ENCODE data around the gene BTBD10.

BTBD10 gene

DNA sequence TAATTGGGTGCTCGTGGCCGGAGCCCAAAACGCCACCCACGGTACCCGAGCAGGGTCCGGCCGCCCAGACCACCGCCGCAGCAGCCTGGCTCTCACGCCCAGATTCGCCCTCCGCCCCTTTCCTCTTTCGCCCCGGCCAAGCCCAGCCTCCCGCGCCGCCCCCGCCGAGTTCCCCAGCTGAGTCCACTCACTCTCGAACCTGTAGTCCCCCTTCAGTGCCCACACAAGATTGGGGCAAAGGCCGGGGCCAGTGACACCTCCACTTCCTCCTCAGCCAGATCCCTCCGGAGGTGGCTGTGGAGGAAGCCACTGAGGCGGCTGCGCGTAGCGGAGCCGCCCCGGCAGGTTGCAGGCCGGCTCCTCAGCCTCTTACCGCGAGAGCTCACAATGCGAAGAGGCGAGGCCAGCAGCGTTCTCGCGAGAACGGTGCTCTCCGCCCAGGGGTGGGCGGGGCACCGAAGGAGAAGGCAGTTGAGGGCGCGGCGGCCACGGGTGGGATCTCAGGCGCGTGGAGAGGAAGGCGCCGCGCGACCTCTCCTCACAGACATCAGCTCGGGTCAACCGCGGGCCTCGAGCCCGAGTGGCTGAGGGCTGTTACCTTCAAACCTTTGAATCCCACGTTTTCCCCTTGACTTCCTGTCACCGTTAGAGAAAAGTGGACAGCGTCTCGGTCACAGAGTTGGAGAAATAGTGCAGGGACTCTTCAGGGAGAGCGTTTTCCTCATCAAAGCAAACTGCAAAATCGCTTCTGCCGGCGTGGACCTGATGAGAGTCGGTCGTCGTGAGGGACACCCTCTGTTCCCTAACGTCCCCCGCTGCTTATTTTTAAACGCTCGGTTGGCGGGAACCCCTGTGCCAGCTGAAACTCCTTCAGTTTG lies at the start of gene BTBD10:
TSS of gene BTBD10 (minus strand) at position 322 of the 878 bp plus-strand sequence. CDS start 18,098 bp downstream, outside the sequence.
- DNase-seq (ENCODE audit: low read depth in 2 of 2), result peak; percentile 86 to 87

DNA sequence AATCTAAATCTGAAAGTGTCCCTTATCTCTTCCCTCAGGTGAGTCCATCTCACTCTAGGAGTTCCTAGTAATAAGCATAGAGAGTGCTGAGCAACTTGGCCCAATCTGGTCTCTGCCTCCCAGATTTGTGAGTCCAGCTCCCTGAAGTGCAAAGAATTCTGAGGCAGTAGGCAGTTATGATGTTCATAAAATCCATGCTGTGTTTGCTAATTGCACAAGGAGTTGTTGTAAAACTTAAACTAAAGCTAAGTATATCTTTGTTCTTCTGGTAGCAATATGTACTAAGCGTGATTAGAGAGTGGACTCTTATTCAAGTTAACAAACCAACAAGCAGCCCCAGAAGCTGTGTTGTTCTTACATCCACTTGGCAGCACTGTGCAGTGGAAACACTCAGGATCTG lies 40.4 kb upstream of the BTBD10 start:
- no peak for DNase-seq (ENCODE audit: low read depth in 2 of 2)

DNA sequence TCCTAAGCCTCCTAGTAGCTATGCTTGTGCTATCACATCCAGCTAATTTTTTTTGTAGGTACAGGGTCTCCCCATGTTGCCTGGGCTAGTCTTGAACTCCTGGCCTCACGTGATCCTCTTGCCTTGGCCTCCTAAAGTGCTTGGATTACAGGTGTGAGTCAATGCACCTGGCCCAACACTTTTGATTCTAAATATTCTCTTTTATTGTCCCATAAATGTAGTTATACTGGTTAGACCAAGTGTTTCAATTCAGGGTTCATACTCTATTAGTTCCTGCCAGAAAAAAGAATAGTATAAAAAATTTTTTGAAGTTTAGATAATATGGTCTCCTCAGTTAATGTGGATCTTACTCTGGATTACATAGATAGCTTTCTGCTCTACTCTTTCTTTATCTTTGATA lies 39.5 kb upstream of the BTBD10 start:
- DNase-seq (ENCODE audit: low read depth in 2 of 2), result no peak

DNA sequence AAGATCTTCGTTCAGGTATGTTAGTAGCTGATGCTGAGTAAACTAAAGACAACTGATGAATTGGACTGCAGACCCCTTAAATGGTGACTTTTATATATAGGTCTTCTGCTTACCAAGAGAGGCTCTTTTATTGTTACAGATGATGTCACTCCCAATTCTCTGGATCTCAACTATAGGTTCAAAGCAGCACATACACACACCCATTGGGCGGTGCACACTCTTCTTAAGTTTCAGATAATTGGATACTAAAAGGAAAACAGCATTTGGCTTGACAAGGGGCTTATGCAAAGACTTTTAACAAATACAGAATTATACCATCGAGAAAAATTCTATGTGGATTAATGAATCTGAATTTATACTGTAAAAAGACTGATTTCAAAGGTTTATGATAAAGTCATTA lies 32.9 kb upstream of the BTBD10 start, which contains the start of gene PTH:
TSS of gene PTH (minus strand) at position 69 of the 400 bp plus-strand sequence. CDS start 3,142 bp downstream, outside the sequence.
- DNase-seq (ENCODE audit: low read depth in 2 of 2), result no peak

DNA sequence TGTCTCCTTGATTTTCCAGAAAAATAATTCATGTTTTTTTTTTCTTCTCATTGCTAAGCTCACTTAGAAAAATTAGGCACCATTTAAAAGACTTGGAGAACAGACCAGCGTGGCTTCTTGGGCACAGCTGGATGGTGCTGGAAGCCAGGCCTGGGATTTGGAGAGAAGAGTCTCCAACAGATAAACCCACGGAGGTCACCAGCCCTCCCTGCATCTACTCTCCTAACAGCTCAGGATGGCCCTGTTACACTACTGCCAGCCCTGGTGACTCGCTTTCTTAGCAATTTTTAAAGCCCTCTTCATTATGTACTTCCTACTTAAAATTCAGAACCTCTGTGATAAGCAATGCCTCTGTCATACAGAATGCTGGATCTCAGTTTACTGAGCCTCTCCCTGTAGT lies 31.0 kb upstream of the BTBD10 start:
- DNase-seq (ENCODE audit: low read depth in 2 of 2), result no peak

DNA sequence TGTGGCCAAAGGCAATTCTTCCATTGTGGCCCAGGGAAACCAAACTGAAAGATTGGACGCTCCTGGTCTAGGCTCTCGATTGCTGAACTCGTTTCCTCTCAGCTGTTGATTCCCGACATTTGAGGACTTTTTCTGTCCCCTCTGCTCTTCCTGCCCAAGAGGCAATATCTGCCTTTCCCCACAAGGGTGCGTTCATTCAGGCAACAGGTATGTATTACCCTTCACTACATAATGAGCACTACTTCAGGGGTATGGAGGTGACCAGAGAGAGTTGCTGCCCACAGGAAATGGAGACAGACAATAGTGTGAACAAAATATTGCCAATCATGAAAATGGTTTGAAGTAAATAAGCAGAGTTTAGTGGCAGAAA lies 24.6 kb upstream of the BTBD10 start:
- no peak for DNase-seq (ENCODE audit: low read depth in 2 of 2)

DNA sequence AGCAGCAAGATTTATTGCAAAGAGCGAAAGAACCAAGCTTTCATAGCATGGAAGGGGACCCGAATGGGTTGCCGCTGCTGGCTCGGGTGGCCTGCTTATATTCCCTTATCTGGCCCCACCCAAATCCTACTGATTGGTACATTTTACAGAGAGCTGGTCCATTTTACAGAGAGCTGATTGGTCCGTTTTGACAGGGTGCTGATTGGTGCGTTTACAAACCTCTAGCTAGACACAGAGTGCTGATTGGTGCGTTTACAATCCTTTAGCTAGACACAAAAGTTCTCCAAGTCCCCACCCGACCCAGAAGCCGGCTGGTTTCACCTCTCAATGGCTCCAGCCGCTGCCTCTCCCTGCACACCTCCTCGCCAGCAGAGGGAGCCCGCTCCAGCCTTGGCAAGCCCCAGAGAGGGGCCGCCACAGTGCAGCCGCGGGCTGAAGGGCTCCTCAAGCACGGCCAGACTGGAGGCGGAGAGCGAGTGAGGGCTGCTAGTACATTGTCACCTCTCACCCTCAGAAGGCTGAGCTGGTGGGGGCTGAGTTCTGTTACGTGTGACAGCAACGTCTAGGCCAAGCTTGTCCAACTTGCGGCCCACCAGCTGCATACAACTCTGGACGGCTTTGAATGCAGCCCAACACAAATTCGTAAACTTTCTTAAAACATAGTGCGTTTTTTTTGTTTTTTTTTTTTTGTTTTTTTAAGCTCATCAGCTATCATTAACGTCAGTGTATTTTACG lies 24.1 kb upstream of the BTBD10 start:
- DNase-seq (ENCODE audit: low read depth in 2 of 2), result peak; percentile 36 to 54

DNA sequence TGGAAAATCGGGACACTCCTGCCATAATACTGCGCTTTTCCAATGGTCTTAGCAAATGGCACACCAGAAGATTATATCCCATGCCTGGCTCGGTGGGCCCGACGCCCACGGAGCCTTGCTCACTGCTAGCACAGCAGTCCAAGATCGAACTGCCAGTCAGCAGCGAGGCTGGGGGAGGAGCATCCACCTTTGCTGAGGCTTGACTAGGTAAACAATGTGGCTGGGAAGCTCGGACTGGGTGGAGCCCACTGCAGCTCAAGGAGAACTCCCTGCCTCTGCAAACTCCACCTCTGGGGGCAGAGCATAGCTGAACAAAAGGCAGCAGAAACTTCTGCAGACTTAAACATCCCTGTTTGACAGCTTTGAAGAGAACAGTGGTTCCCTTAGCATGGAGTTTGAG lies 17.2 kb upstream of the BTBD10 start:
- DNase-seq (ENCODE audit: low read depth in 2 of 2), result no peak

DNA sequence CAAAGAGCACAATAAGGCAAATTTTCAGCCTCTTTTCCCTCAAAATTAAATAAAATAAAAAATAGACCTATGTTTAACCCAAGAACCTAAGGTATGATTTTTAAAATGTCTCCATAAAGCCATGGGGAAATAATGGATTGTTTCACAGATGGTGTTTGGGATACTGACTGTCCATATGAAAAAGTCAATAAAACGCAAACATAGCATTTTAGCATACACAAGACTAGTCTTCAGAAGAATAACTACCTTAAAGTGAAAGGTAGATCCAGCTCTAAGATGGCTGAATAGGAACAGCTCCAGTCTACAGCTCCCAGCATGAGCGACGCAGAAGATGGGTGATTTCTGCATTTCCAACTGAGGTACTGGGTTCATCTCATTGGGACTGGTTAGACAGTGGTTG lies 16.7 kb upstream of the BTBD10 start:
- no peak for DNase-seq (ENCODE audit: low read depth in 2 of 2)

DNA sequence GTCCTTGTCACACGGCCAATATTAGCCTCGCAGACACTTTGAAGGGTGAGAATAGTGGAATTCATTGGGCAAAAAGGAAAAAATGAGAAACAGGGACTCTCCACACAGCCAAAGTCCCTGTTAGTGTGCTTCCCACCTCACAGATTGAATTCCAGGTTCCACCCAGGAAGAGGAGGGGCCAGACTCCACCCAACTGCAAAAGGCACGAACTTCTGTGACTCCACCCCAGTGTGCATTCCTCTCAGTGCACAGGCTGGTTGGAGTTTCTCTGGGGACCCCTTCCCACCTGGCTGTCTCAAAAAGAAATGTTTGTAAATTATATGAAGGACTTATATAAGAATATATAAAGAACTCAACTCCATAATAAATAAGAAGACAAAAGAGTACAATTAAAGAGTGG lies 12.1 kb upstream of the BTBD10 start:
- DNase-seq (ENCODE audit: low read depth in 2 of 2), result no peak

DNA sequence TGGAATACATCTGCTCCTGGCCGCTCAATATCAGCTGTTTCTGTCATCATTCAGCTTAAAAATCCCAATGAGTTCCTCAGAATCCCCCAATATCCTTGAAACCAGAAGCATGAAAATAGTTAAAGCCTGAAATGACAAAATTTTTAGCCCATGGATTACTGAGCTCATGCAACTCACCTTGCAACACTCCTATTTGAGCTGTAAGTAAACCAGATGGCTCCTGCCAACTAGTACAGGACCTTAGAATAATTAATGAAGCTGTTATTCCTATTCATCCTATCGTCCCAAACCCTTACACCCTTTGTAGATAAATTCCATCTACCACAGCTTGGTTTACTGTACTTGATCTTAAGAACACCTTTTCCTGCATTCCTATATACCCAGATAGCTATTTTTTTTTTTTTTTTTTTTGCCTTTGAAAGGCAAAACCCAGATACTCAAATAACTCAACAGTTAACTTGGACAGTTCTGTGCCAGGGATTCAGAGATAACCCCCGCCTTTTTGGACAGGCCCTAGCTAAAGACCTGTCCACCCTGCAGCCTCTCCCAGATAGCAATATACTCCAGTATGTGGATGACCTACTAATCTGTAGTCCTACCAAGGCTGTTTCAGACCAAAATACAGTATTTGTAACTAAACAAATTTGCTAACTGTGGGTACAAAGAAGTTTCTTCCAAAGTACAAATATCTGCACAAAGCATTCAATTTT lies 10.1 kb upstream of the BTBD10 start:
- DNase-seq (ENCODE audit: low read depth in 2 of 2), result no peak

DNA sequence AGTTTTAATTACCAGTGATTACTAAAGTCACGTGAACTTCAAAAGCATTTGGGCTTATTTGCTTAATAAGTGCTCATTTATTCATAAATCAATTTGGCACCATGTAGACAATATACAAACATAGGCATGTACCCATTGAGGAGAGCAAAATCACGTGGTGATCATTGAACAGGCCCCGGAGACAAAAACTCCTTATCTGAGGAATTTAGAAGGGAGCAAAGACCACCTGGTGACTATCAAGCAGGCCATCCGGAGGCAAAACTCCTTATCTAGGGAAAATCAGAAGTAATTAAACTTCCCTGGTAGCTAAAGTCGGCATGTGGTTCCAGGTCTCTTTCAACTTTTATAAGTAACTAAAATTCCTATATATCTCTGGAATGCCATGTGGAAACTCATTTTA lies 5.7 kb upstream of the BTBD10 start:
- DNase-seq (ENCODE audit: low read depth in 2 of 2), result no peak

DNA sequence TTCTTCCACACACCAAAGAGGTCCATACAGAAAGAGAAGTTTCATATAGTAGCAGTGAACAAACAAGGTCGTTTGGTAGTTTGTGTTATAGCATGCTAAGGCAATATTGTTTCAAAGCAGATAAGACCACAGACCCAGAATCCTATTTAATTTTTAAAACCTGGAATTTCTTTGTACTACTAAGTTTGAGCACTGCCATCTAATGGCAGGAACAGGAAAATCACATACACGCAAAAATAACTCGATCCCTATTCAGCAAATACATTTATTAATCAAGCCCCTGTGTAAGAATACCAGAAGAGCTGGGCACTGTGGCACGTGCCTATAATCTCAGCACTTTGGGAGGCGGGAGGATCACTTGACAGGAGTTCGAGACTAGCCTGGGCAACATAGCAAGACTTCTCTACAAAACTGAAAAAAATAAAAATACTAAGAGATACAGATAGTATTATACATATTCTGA lies 2.9 kb upstream of the BTBD10 start:
- DNase-seq (ENCODE audit: low read depth in 2 of 2), result no peak

DNA sequence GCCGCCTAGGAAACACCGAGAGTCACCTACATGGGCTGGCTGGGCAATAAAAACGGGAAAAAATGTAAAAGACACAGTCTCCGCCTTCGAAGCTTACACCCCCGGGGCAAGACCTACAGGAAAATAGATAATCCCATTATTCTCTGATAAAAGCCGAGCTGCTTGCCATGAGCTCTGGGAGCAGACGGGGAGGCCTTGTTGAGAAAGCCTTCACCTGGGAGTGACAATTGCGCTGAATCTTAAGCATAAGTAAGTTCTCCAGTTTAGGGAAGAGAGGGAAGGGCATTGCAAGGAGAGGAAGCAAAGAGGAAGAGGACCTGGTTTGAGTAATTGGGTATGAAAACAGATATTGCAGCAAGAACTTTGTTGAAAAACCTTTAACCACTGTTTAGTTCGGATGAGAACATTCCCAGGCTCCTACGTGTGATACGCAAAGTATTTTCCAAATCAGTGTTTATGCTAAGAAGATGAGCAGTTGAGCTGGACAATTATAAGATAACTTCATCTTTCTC lies 813 bp upstream of the BTBD10 start:
- no peak for DNase-seq (ENCODE audit: low read depth in 2 of 2)

DNA sequence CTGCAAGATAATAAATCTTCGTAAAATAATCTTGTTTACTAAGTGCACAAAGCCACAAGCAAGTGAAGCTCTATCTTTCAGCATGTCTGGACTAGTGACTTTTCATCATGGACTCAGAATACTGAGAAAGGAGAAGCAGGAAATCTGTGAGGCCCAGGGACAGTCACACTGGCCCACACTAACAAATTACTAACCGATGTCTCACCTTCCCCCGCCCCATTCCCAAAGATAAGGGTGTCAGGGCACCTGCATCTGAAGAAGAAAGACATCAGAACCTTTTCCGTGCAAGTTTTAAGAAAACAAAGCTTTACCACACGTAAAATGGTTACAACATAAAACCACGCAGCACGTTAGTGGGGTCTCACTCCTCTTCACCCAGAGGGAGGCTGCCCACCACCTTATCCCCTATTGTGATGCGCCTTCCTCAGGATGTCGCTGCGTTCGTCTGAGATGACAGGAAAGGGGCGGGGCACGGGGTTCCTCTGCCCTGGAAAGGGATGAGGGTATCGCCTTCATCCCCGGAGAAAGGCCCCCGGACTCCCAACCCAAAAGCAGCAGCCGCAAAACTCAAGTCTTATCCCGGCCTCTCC lies 616 bp downstream of the BTBD10 start:
- DNase-seq (ENCODE audit: low read depth in 2 of 2), result peak in 1 of 2 donors; percentile 1

DNA sequence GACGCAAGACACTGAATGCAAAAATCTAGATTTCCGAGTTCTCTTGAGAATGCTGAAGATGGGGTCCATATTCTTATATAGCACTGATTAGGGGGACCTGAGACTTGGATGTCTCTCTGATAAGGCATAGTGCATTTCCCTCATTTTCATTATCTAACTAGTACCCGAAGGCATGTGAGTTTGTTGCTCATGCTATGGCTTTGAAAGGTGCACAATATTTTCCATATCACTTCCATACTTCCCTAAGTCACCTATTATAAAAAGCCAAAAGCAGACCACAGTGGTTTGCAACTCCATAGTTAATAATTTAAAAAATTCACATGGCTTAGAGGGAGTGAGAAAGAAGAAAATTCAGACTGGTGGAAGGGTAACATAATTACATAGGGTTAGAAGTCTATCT lies 1.7 kb downstream of the BTBD10 start:
- no peak for DNase-seq (ENCODE audit: low read depth in 2 of 2)

DNA sequence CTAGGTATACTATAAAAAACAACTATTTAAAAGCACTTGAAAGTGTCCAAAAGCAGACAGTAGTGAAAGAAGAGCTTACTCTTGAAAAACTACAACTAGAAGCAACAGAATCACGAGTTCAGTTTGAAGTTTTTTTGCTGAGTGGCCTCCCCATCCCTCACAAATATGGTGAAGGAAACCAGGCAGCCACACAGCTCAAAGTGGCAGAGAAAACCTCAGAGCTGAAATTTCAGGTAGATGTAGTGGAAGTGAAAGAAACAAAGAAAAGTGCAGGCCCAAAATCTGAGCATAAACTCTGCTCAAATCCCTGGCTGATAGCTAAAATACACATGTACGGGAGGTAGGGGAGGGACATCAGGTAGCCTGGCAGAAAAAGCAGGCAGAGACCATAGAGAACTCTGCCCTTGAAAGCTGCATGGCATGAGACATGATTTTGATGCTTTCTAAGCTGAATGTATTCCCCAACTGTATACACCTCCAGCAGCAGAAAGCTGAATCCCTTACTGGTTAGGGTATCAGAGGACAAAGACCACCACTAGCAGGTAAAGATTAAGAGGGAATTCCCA lies 12.1 kb downstream of the BTBD10 start:
- DNase-seq (ENCODE audit: low read depth in 2 of 2), result no peak

DNA sequence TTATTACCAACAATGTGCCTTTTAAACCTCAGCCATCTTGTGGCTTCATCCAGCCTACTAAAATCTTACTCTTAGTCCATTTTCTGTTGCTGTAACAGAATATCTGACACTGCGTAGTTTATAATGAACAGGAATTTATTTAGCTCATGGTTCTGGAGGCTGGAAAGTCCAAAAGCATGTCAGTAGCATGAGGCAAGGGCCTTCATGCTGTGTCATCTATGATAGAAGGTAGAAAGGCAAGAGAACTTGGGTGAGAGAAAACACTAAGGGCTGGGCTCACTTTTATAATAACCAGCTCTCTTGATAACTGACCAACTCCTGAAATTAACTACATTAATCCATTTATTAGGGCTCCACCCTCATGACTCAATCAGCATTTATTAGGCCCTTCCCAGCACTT lies 13.5 kb downstream of the BTBD10 start:
- no peak for DNase-seq (ENCODE audit: low read depth in 2 of 2)

DNA sequence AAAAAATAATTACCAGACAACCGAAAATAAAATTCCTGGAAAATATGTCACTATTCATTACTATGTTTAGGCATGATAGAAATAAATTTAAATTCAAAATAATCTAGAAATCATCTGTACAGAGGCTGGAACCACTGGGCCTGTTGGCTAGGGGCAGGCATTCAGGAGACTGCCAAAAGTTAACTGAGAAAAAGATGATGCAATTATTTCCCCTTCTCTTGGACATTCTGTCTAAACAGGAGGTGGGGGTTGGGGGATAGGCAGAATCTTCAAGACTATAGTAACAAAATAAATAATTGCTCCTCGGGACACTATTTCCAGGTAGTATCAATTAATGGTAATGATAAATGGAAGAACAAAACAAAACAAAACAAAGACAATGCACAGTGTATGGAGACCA lies 14.1 kb downstream of the BTBD10 start:
- no peak for DNase-seq (ENCODE audit: low read depth in 2 of 2)

DNA sequence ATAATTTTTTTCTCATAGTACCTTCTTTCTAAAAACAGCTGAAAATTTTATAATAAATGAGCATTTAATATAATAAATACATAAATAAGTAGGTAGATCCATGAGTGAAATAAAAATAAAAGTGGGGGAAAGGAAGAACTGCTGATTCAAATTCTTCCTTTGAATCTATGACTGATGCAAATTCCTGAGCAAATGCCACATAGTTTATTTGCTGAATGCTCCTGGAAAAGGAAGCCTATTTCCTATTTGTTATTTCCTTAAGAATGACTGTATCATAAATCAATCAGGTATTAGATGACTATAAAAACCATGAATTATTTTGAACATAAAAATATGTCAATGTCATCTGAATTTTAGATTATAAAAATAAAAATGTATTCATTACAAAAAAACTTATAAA lies 16.6 kb downstream of the BTBD10 start:
- no peak for DNase-seq (ENCODE audit: low read depth in 2 of 2)

DNA sequence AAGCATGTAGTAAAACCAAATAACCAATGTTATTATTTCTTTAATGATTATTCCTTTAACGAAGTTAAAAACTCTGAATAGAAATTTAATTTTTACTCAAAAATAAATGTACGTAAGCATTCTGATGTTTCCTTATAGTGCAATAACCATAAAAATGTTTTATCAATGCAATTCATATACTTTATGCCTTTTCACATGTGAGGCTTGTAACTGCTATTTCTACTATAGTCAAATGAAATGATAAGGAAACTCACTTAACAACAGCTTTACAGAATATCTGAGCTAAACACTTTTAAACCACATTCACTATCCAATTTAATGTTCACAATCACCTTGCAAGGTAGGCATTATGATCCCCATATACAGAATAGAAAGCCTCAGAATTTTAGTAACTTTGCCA lies 17.4 kb downstream of the BTBD10 start:
- DNase-seq (ENCODE audit: low read depth in 2 of 2), result no peak

All from stimulated activated CD8-positive, alpha-beta memory T cell treated with anti-CD3 and anti-CD28 coated beads, Interleukin-15, amount 100 ng/mL, for 4 hours (primary cell).